COR-L47 (cell line): ENCODE data around the gene CCR5AS.
"Not testable (repeated sequence)": the region's sequence is repeated elsewhere in the genome, so short reads cannot be mapped to it uniquely, and the experiment has no call there.

Source experiments
- DNase-seq: peaks from one replicate; lab custom pipeline; 2025; lab: John Stamatoyannopoulos, UW

Gene CCR5AS

GRCh38 chr3:46405301-46406019, 1.4 kb downstream of the CCR5AS start:
- DNase-seq: no peak

- DNase-seq: not testable (repeated sequence)
Measured at GRCh38 chr3:46402902-46403301, 4.0 kb downstream of the CCR5AS start.

DNA sequence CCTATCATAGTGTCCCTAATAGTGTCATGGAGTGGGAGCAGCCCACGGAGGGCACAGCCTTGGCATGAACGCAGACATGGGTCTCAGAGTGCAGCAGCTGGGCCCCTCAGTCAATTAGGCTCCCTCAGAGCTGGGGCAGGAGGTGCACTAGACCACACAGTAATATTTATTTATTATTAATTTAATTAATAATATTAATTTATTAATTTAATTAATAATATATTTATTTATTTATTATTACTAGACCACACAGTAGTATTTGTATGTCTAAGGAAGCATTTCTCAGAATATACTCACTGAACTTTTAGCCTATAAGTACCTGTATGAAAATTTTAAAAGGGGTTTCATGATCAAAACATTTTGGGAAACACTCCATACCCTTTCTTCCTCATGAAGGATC, 5.3 kb downstream of the CCR5AS start:
- DNase-seq: no peak

DNA sequence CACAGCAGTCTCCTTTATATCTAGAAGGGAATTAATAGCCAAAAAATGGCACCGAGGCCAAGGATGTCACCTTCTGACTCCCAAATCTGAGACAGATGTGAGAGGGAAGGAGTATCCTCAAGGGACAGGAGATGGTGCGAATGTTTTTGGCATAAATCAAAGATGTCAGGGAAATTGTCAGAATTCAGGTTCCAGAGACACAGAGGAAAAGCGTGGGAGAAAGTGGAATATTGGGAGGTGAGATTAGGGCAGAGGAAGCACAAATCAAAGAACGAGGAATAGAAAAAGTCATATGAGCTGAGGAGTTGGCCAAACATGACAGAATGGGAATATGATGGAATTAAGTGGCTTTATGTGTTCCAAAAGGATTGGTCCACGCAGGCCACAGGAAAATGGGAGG, 6.0 kb downstream of the CCR5AS start:
- DNase-seq: no peak

GRCh38 chr3:46400000-46400734, 6.7 kb downstream of the CCR5AS start:
- no peak for DNase-seq

DNA sequence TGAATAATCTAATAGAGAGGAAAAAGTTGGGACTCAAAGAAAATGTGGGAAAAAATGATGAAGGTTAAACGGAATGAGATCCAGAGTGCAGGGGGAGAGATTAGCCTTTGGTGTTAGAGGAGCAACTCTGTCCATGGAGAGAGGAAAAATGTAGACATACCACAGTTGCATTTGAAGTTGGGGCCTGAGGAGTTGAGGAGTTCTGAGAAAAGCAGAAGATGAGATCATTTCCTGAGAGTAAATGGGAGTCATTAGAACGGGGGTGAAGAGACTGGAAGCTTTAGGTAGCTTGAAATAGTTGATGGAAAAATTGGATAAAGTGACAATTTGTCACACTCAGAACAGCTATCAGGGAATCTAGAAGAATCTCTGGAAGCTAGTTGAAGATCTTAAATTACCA, 7.3 kb downstream of the CCR5AS start:
- DNase-seq: no peak

DNA sequence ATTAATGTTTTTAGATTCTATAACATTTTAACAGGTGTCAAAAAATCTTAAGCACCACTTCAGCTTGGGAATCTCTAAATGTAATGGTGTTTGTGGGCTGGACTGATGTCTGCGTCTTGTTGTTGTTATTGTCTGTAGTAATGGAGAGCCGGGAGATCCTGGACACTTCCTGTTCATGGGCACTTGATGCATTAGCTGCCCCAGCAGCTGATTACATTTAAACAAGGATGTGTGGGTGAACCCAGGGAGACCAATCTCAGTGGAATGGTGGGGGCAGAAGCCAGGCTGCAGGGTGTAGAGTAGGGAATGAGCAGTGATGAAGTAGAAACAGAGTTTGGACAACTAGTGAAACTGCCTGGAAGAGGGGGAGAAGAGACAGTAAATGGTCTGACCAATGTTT, 7.8 kb downstream of the CCR5AS start:
- DNase-seq: no peak

- no peak for DNase-seq
Measured at GRCh38 chr3:46398186-46398955, 8.5 kb downstream of the CCR5AS start.

- DNase-seq: no peak
Measured at GRCh38 chr3:46397111-46397510, 9.8 kb downstream of the CCR5AS start.

- no peak for DNase-seq
Measured at GRCh38 chr3:46395766-46396530, 10.9 kb downstream of the CCR5AS start.

DNA sequence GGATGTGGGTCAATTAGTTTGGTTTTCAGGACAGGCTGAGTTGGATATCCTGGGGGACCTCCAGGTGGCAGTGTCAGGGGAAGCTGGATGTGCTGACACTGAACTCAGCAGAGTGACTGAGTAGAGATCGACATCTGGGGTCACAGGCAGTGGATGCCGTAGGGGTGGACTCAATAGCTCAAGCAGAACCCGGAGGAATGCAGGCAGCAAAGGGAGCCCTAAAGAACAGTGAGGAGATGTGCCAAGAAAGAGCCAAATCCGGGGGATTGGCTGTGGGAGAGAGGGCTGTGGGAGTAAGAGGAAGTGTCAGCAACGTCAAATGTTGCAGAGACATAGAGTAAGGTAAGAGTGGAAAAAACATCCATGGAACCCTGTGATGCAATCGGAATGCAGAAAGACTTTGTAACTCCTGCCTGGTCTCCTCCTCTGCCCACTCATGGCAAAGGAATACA, 11.6 kb downstream of the CCR5AS start:
- no peak for DNase-seq

DNA sequence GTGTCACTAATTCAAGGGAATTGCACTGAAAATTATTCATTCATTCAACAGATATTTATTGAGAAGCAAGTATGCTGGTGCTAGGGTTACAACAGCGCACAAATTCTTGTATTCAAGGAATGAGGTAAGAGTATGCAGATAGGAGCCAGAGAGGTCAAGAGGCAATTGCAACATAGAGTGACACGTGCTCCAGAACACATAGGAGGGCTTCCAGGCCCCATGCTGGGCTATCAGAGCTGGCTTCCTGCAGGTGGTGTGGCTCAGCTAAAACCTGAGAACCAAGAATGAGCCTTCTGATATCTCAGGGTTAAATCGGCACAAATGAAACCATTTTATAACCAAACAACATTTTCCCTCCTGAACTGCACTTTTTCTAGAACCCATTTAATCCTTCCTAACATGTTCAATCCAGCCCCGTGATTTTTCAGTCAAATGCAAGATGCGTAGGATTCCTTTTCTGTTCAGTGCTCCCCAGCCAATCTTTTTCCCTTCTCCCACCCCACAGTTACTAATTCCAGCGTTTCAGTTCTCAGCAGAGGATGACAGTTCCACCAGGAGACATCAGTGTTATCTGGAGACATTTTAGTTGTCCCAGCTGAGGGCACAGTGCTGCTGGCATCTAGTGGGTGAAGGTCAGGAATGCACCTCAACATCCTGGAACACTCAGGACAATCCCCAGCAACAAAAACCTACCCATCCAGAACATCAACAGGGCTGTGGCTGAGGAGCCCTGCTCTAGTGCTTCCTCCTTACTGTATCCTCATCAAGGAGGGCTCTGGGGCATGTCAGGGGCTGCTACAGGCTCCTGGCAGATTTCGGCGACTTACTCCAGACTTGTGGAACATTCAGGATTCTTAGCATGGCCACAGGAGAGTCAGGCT, 13.1 kb downstream of the CCR5AS start:
- no peak for DNase-seq

GRCh38 chr3:46393011-46393410, 13.9 kb downstream of the CCR5AS start:
- DNase-seq: no peak

DNA sequence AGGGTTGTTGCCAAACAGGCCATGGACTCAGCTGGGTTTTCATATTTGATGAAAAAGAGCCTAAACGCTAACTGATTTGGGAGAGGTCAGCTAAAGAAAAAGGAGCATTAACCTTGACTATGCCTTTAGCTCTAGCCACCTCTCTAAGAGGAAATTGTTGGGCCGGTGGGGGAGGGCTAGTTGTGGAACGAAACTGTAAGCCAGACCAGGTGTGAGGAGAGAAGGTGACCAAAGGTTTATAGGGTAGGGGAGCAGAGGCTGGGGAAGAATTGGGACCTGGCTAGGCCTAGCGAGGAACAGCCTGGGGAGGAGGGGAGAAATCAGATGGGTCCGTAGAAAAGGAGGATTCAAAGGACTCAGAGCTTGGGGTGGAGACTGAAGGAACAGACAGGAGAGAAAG, 15.3 kb downstream of the CCR5AS start:
- DNase-seq: not testable (repeated sequence)

DNA sequence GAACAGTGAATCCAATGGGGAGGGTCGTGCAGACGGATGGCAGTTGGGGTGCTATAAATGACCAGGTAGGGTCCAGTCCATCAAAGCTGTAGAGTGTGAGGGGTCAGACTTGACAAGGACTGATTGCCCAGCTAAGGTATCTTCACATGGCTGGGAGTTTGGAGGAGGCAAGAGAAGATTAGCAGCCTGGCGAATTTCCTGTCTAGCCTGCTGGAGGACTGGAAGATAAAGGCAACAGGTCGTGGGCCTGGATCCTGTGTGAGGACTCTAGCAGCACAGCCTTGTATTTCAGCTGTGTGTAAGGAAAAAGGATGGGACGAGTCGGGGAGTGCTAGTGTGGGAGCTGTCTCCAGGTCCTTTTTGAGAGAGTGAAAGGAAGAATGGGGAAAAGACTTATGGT, 17.6 kb downstream of the CCR5AS start:
- DNase-seq: no peak

DNA sequence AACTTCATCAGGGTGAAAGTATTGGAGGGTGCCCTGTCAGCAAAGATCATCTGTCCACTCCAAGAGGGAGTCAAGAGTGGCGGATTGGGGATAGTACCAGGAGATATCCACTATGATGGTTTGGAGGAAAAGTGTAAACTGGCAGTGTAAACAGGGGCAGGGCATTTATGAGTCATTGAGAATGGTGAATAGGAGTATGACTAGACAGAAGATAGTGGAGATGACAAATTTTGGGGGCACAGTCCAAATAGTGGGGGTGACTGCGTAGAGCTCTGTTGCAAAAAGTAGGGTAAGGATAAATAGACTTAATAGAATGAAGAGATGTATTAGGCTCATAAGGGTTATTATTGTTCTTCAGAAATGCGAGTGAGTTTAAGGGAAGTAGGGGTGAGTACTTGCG, 18.0 kb downstream of the CCR5AS start:
- not testable (repeated sequence) for DNase-seq

- no peak for DNase-seq
Measured at GRCh38 chr3:46386205-46386604, 20.7 kb downstream of the CCR5AS start.

- DNase-seq: no peak
Measured at GRCh38 chr3:46383951-46384330, 22.9 kb downstream of the CCR5AS start.

GRCh38 chr3:46383211-46383950, 23.5 kb downstream of the CCR5AS start:
- DNase-seq: no peak

DNA sequence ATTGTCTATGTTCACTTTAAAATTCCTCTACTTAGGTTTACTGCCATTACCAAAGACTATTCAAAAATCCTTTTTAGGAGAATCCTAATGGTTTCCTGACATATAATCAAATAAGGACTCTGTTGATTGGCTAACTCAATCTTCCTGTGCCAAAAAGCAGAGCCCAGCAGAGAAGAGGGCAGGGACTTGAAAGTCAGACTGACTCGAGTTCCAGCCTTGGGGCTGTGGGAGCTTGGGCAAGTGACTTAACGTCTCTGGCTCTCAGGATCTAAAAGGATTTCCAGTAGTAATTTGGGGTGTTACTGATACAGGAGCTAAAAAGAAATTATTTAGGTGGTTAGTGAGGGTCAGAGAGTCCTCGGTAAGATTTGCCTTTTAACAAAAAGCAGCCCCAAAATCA, 25.2 kb downstream of the CCR5AS start:
- no peak for DNase-seq
